ENCODE results near the gene TJP1. TPM values are rescaled to one million over a fixed set of nuclear protein-coding genes. Genes with fewer than 3 reads are reported as not detected.

TJP1 gene
- total RNA-seq, 1 donor: 95.3 TPM

- no peak for TF ChIP-seq CTCF (IDR thresholded peaks at IDR 0.05; ENCODE audit: insufficient read depth, low read length)
- DNase-seq (ENCODE audit: low read depth): no peak
- H3K4me3 ChIP-seq (ENCODE audit: low read depth, low read length): no peak overlapping the region
Measured at GRCh38 chr15:29854413-29854812, 32.1 kb upstream of the TJP1 start.

GRCh38 chr15:29853211-29853987 lies 31.1 kb upstream of the TJP1 start:
- no peak for DNase-seq (ENCODE audit: low read depth)
- no peak for TF ChIP-seq CTCF (IDR thresholded peaks at IDR 0.05; ENCODE audit: insufficient read depth, low read length)
- no peak overlapping the region for H3K4me3 ChIP-seq (ENCODE audit: low read depth, low read length)

GRCh38 chr15:29852201-29852600 lies 29.9 kb upstream of the TJP1 start:
- H3K4me3 ChIP-seq (ENCODE audit: low read depth, low read length): no peak overlapping the region
- TF ChIP-seq CTCF (IDR thresholded peaks at IDR 0.05; ENCODE audit: insufficient read depth, low read length): no peak
- no peak for DNase-seq (ENCODE audit: low read depth)

GRCh38 chr15:29849716-29850115 lies 27.4 kb upstream of the TJP1 start:
- DNase-seq (ENCODE audit: low read depth): no peak
- no peak for TF ChIP-seq CTCF (IDR thresholded peaks at IDR 0.05; ENCODE audit: insufficient read depth, low read length)
- no peak overlapping the region for H3K4me3 ChIP-seq (ENCODE audit: low read depth, low read length)

GRCh38 chr15:29849218-29849617 lies 26.9 kb upstream of the TJP1 start:
- no peak overlapping the region for H3K4me3 ChIP-seq (ENCODE audit: low read depth, low read length)
- TF ChIP-seq CTCF (IDR thresholded peaks at IDR 0.05; ENCODE audit: insufficient read depth, low read length): no peak
- no peak for DNase-seq (ENCODE audit: low read depth)

GRCh38 chr15:29844290-29844903 lies 22.1 kb upstream of the TJP1 start:
- no peak overlapping the region for H3K4me3 ChIP-seq (ENCODE audit: low read depth, low read length)
- peak; percentile 45 for DNase-seq (ENCODE audit: low read depth)
- no peak for TF ChIP-seq CTCF (IDR thresholded peaks at IDR 0.05; ENCODE audit: insufficient read depth, low read length)

All from fibroblast of the aortic adventitia (primary cell).